Epithelial cell of proximal tubule (primary cell): ENCODE results near the gene DOK3. TPM values are rescaled to one million over a fixed set of nuclear protein-coding genes. Genes with fewer than 3 reads are reported as not detected.

Experiments used
- DNase-seq: peaks from one replicate; pipeline ENCODE4 v3.0.0-alpha.2; 2011; ENCODE audit warnings: low read depth
- H3K4me3 ChIP-seq: 2 replicates; pipeline ENCODE4 v1.5.1; 2011; ENCODE audit warnings: low read depth, mild to moderate bottlenecking, low read length
- CTCF ChIP-seq: conservative IDR thresholded peaks from 2 replicates; pipeline ENCODE4 v1.5.1; 2012; ENCODE audit warnings: low read depth, mild to moderate bottlenecking, low read length
- total RNA-seq: library from RNA; depleted of rRNA; stranded (reverse); fragments of >200 nt; gene quantifications from 2 replicates; pipeline ENCODE4 v1.2.3, GENCODE V29; 2015

DOK3 gene
- total RNA-seq, 1 donor from 2014 or later = 1.5 TPM

GRCh38 chr5:177454397-177455035 lies 55.1 kb downstream of the DOK3 start:
- peak overlapping the region; percentile 69 for H3K4me3 ChIP-seq
- peak; percentile 84 for TF ChIP-seq CTCF
- no peak for DNase-seq

GRCh38 chr5:177453852-177454396 lies 55.7 kb downstream of the DOK3 start:
- H3K4me3 ChIP-seq = peak overlapping the region; percentile 69
- DNase-seq = no peak
- TF ChIP-seq CTCF = no peak

GRCh38 chr5:177452688-177453638 lies 56.7 kb downstream of the DOK3 start:
- DNase-seq = no peak
- no peak overlapping the region for H3K4me3 ChIP-seq
- no peak for TF ChIP-seq CTCF

Other genes starting within 250 kb of the DOK3 start
- 16.7 and 22.4 TPM in 2 replicates for gene RAB24, start 206.1 kb downstream of the DOK3 start, total RNA-seq
- gene PRELID1, start 206.0 kb downstream of the DOK3 start, total RNA-seq = 150 and 273 TPM in 2 replicates
- 41.9 and 42.7 TPM in 2 replicates for gene MXD3, start 197.9 kb downstream of the DOK3 start, total RNA-seq
- 252 and 266 TPM in 2 replicates for gene LMAN2, start 158.2 kb downstream of the DOK3 start, total RNA-seq
- gene RGS14, start 151.9 kb downstream of the DOK3 start, total RNA-seq = 17.1 and 19.6 TPM in 2 replicates
- not detected in 2 replicates for gene SLC34A1, start 125.4 kb downstream of the DOK3 start, total RNA-seq
- gene PFN3, start 109.2 kb downstream of the DOK3 start, total RNA-seq = not detected in 2 replicates
- 9.2 and 12.9 TPM in 2 replicates for gene F12, start 100.3 kb downstream of the DOK3 start, total RNA-seq
- gene GRK6, start 83.2 kb downstream of the DOK3 start, total RNA-seq = 66.5 and 95.8 TPM in 2 replicates
- gene PRR7, start 63.0 kb downstream of the DOK3 start, total RNA-seq = 28.4 and 30.9 TPM in 2 replicates
- gene DBN1, start 36.2 kb downstream of the DOK3 start, total RNA-seq = 430 and 471 TPM in 2 replicates
- gene PDLIM7, start 12.2 kb downstream of the DOK3 start, total RNA-seq = 286 and 420 TPM in 2 replicates
- gene DDX41, start 7.1 kb upstream of the DOK3 start, total RNA-seq = 162 and 174 TPM in 2 replicates
- 22.4 and 36.4 TPM in 2 replicates for gene FAM193B, start 44.7 kb upstream of the DOK3 start, total RNA-seq
- gene TMED9, start 82.4 kb upstream of the DOK3 start, total RNA-seq = 92.0 and 102 TPM in 2 replicates
- 31.5 and 36.8 TPM in 2 replicates for gene B4GALT7, start 90.3 kb upstream of the DOK3 start, total RNA-seq